ENCODE data around the gene ABLIM3. TPM values are rescaled to one million over a fixed set of nuclear protein-coding genes. Genes with fewer than 3 reads are reported as not detected.
A peak's percentile ranks its signal among the peaks of the same experiment; 100 is the strongest.

ABLIM3 gene
- total and polyA plus RNA-seq, 2 of the 13 experiments (the other 11 are each of a cell fraction or from before 2014, with no cell fraction given): 0.53 to 6.3 TPM

- TF ChIP-seq MTA1 (CRISPR knock-in tag; IDR thresholded peaks at IDR 0.05; ENCODE audit: borderline replicate concordance) (no peak), CEBPG (CRISPR knock-in tag; IDR thresholded peaks at IDR 0.05) (0 out of 2 replicates have a peak, but pooled peaks have one; percentile 16)
- intact Hi-C loops (cut with micrococcal nuclease; ENCODE audit: unreplicated experiment): no loop called here
- no peaks in the 10 kb centered on the region for H3K27me3 ChIP-seq (ENCODE audit: control insufficient read depth in 1 of 2, insufficient read depth in 2 of 2, low read length in 2 of 2)
- H3K36me3 ChIP-seq (replicated peaks in 1 of 2; ENCODE audit: control insufficient read depth in 1 of 2, insufficient read depth in 2 of 2, low read length in 2 of 2): no peaks in the 10 kb centered on the region
- H3K4me2 ChIP-seq (ENCODE audit: low read depth, low read length): no peak overlapping the region
- FAIRE-seq (no peak), DNase-seq (ENCODE audit: low spot score) (no peak), ATAC-seq (no peak)
- in situ Hi-C loops (cut with HindIII; ENCODE audit: extremely low pct_ligation_motif_present, low pct_unique_long_range_greater_than_20kb): no loop called here
- H3K27ac ChIP-seq (ENCODE audit: extremely low read length, insufficient read depth, low read length): no peak overlapping the region
- 74% methylated on average over 10 of the region's 13 CpGs for WGBS (ENCODE audit: low lambda C conversion rate)
- H3K9ac ChIP-seq (ENCODE audit: insufficient read depth, low read depth, low read length): no peak overlapping the region
- CTCF ChIA-PET (ENCODE audit: low intra/inter-chr PET ratio, low total read pairs): no interaction called here
- no peak overlapping the region for H3K4me3 ChIP-seq (replicated peaks in 1 of 3; ENCODE audit: insufficient read depth in 1 of 3, low read depth in 2 of 3, low read length in 3 of 3)
- H3K4me1 ChIP-seq (ENCODE audit: insufficient read depth, low read length): peaks cover 27% of the 10 kb centered on the region
- no peaks in the 10 kb centered on the region for H3K9me3 ChIP-seq (ENCODE audit: low read length)
- BruUV-seq (replicated peaks): no TSS peak
- POLR2A ChIA-PET: interaction anchor here (1.0 kb wide), 1 partner anchor 250 kb away, joined by 3 read pairs; the partner anchor contains the start of gene CSNK1A1
- H2AFZ ChIP-seq (ENCODE audit: low read length): no peak overlapping the region
- H3K79me2 ChIP-seq (ENCODE audit: insufficient read depth, low read length): no peaks in the 10 kb centered on the region
- H4K20me1 ChIP-seq (ENCODE audit: insufficient read depth, low read length): no peaks in the 10 kb centered on the region
These were observed 159.9 kb downstream of the ABLIM3 start for GRCh38 chr5:149301049-149301743.

DNA sequence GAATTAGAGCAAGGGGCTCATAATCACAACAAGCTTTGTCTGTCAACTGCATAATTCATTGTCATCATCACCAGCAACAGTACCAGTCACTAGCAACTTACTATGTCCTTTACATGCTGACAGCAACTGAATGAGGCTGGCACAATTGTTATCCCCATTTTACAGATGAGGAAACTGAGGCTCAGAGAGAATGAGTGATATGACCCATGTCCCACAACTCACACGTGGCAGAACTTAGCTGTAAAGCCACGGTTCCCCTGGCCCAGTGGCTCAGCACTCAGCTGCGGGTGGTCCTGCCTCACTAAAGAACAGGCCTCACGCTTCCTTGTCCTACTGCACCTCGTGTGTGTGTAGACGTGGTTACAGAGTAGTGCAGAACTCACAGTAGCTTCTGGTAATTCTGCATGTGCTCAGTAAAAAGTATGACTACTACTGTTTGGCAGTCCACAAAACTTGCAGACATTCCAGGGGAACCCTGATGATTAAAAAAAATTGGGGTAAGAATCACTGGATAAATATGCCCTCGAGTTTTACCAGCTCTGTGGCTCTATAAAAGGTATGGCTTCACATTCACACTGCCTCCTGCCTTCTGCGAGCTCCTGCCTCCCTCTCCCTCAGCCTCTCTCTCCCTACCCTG is 160.6 kb downstream of the ABLIM3 start:
- intact Hi-C loops (cut with micrococcal nuclease; ENCODE audit: unreplicated experiment): no loop called here
- Histone ChIP-seq H3K36me3 (replicated peaks in 1 of 2; ENCODE audit: control insufficient read depth in 1 of 2, insufficient read depth in 2 of 2, low read length in 2 of 2) (no peaks in the 10 kb centered on the region), H3K4me1 (ENCODE audit: insufficient read depth, low read length) (peaks cover 27% of the 10 kb centered on the region), H2AFZ (ENCODE audit: low read length) (no peak overlapping the region), H3K4me2 (ENCODE audit: low read depth, low read length) (no peak overlapping the region), H3K9me3 (ENCODE audit: low read length) (no peaks in the 10 kb centered on the region), H3K27ac (ENCODE audit: extremely low read length, insufficient read depth, low read length) (no peak overlapping the region), H3K27me3 (ENCODE audit: control insufficient read depth in 1 of 2, insufficient read depth in 2 of 2, low read length in 2 of 2) (no peaks in the 10 kb centered on the region), H4K20me1 (ENCODE audit: insufficient read depth, low read length) (no peaks in the 10 kb centered on the region), H3K79me2 (ENCODE audit: insufficient read depth, low read length) (no peaks in the 10 kb centered on the region), H3K9ac (ENCODE audit: insufficient read depth, low read depth, low read length) (no peak overlapping the region), H3K4me3 (replicated peaks in 1 of 3; ENCODE audit: insufficient read depth in 1 of 3, low read depth in 2 of 3, low read length in 3 of 3) (no peak overlapping the region)
- in situ Hi-C loops (cut with HindIII; ENCODE audit: extremely low pct_ligation_motif_present, low pct_unique_long_range_greater_than_20kb): no loop called here
- WGBS (ENCODE audit: low lambda C conversion rate): 74% methylated on average over 6 of the region's 8 CpGs
- CTCF ChIA-PET (ENCODE audit: low intra/inter-chr PET ratio, low total read pairs): no interaction called here
- FAIRE-seq (no peak), DNase-seq (ENCODE audit: low spot score) (no peak), ATAC-seq (no peak)
- POLR2A ChIA-PET: interaction anchor here (1.0 kb wide), 1 partner anchor 250 kb away, joined by 3 read pairs; the partner anchor contains the start of gene CSNK1A1
- no TSS peak for BruUV-seq (replicated peaks)
- TF ChIP-seq PATZ1 (CRISPR knock-in tag; IDR thresholded peaks at IDR 0.05) (no peak), ADNP (CRISPR knock-in tag; IDR thresholded peaks at IDR 0.05) (0 out of 2 replicates have a peak, but pooled peaks have one; percentile 32), PHB2 (IDR thresholded peaks at IDR 0.05; ENCODE audit: partially characterized antibody) (no peak), NR1H2 (CRISPR knock-in tag; IDR thresholded peaks at IDR 0.05; ENCODE audit: borderline replicate concordance, low read depth) (no peak), ZNF782 (CRISPR knock-in tag; IDR thresholded peaks at IDR 0.05; ENCODE audit: borderline replicate concordance) (no peak), PCBP2 (optimal IDR thresholded peaks at IDR 0.05; ENCODE audit: low read depth, low read length, poor library complexity, severe bottlenecking) (no peak), U2AF1 (optimal IDR thresholded peaks at IDR 0.05; ENCODE audit: low read depth, low read length) (no peak), ZNF629 (CRISPR knock-in tag; conservative IDR thresholded peaks at IDR 0.05) (peak; percentile 86), MTF2 (CRISPR knock-in tag; IDR thresholded peaks at IDR 0.05; ENCODE audit: borderline replicate concordance) (no peak), ZNF451 (CRISPR knock-in tag; IDR thresholded peaks at IDR 0.05) (no peak)
